ENCODE data around the gene NWD2. TPM values are rescaled to one million over a fixed set of nuclear protein-coding genes. Genes with fewer than 3 reads are reported as not detected.

The NWD2 gene
- total RNA-seq, 1 donor: not detected

DNA sequence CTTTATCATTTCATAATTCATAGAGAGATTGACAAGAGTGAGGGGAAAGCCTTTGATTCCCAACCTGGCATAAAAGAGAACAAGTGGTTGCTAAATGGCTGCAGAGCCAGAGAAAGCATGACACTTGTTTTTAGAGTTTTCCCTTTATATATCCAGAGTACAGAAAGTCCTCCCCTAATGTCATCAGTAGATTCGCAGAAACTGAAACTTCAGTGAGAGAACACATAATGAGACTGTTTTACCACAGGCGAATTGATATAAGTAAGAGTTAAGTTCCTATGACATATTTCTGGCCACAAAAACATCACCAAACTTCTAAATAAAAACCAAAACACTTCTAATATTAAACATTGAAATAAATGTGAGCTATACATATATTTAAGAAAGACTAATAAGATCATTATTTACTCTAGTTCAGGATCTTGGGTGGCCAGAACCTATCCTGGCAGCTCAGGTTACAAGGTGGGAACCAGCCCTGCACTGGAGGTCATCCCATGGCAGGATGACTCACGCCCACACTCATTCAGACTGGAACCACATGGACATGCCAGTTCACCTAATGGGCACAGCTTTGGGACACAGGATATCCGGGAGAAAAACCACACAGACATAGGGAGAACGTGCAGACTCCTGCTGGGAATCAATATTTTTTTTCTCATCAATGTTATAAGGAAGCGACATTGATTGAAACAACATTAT, 35.5 kb downstream of the NWD2 start:
- no peaks in the 10 kb centered on the region for H3K9me3 ChIP-seq (ENCODE audit: low read depth, low read length)
- H2AFZ ChIP-seq (ENCODE audit: low read length): no peak overlapping the region
- H3K36me3 ChIP-seq (ENCODE audit: insufficient read depth, low read length): no peaks in the 10 kb centered on the region
- DNase-seq (ENCODE audit: insufficient read length, low spot score, missing footprints): no peak
- no peaks in the 10 kb centered on the region for H3K79me2 ChIP-seq (ENCODE audit: insufficient read depth, low read length)
- H3K4me1 ChIP-seq (ENCODE audit: insufficient read depth, low read length): no peaks in the 10 kb centered on the region
- no peak overlapping the region for H3K4me2 ChIP-seq (ENCODE audit: insufficient read depth, low read length)
- no peak for TF ChIP-seq CTCF (IDR thresholded peaks at IDR 0.05; ENCODE audit: extremely low read depth, low read depth, low read length)
- H3K27me3 ChIP-seq (ENCODE audit: insufficient read depth, low read length): no peaks in the 10 kb centered on the region
- H3K4me3 ChIP-seq (ENCODE audit: insufficient read depth, low read length): no peak overlapping the region
- H4K20me1 ChIP-seq (ENCODE audit: insufficient read depth, low read length): no peaks in the 10 kb centered on the region
- no peak overlapping the region for H3K27ac ChIP-seq (ENCODE audit: low read depth, low read length)

DNA sequence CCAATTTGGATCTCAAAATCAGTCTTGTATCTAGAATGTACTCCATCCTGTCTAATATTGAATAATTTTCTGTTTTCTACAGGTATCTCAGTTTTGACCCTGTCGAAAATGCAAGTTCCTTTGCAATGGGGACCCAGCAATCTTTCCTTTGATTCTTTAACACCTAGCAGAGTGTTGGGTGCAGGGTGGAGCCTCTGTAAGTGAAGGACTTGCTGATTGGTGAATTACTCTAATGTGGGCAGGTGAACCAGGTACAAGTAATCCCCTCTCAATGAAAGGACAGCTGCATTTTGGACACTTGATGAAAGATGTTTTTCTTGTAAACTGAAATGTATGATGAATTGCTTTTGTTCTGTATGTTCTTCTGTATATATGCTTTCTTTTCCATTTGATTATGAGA, 54.9 kb downstream of the NWD2 start:
- Histone ChIP-seq H3K9me3 (ENCODE audit: low read depth, low read length) (peaks cover 2% of the 10 kb centered on the region), H3K79me2 (ENCODE audit: insufficient read depth, low read length) (no peaks in the 10 kb centered on the region), H4K20me1 (ENCODE audit: insufficient read depth, low read length) (no peaks in the 10 kb centered on the region), H3K4me1 (ENCODE audit: insufficient read depth, low read length) (no peaks in the 10 kb centered on the region), H3K27ac (ENCODE audit: low read depth, low read length) (no peak overlapping the region), H2AFZ (ENCODE audit: low read length) (no peak overlapping the region), H3K27me3 (ENCODE audit: insufficient read depth, low read length) (no peaks in the 10 kb centered on the region), H3K4me2 (ENCODE audit: insufficient read depth, low read length) (no peak overlapping the region), H3K4me3 (ENCODE audit: insufficient read depth, low read length) (no peak overlapping the region), H3K36me3 (ENCODE audit: insufficient read depth, low read length) (no peaks in the 10 kb centered on the region)
- TF ChIP-seq CTCF (IDR thresholded peaks at IDR 0.05; ENCODE audit: extremely low read depth, low read depth, low read length): no peak
- DNase-seq (ENCODE audit: insufficient read length, low spot score, missing footprints): no peak

DNA sequence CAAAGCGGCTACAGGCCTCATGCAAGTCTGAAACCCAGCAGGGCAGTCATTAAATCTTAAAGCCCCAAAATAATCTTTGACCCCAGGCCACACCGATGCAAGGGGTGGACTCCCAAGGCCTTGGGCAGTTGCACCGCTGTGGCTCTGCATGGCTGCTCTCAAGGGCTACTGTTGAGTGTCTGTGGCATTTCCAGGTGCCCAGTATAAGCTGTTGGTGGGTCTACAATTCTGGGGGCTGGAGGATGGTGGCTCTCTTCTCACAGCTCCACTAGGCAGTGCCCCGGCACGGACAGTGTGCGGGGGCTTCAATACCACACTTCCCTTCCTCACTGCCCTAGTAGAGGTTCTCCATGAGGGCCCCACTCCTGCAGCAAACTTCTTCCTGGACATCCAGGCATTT, 60.1 kb downstream of the NWD2 start:
- no peaks in the 10 kb centered on the region for H4K20me1 ChIP-seq (ENCODE audit: insufficient read depth, low read length)
- H3K9me3 ChIP-seq (ENCODE audit: low read depth, low read length): peaks cover 2% of the 10 kb centered on the region
- H3K27ac ChIP-seq (ENCODE audit: low read depth, low read length): no peak overlapping the region
- H2AFZ ChIP-seq (ENCODE audit: low read length): no peak overlapping the region
- no peaks in the 10 kb centered on the region for H3K27me3 ChIP-seq (ENCODE audit: insufficient read depth, low read length)
- TF ChIP-seq CTCF (IDR thresholded peaks at IDR 0.05; ENCODE audit: extremely low read depth, low read depth, low read length): no peak
- H3K36me3 ChIP-seq (ENCODE audit: insufficient read depth, low read length): no peaks in the 10 kb centered on the region
- H3K4me1 ChIP-seq (ENCODE audit: insufficient read depth, low read length): no peaks in the 10 kb centered on the region
- H3K4me3 ChIP-seq (ENCODE audit: insufficient read depth, low read length): no peak overlapping the region
- no peak for DNase-seq (ENCODE audit: insufficient read length, low spot score, missing footprints)
- no peaks in the 10 kb centered on the region for H3K79me2 ChIP-seq (ENCODE audit: insufficient read depth, low read length)
- no peak overlapping the region for H3K4me2 ChIP-seq (ENCODE audit: insufficient read depth, low read length)

DNA sequence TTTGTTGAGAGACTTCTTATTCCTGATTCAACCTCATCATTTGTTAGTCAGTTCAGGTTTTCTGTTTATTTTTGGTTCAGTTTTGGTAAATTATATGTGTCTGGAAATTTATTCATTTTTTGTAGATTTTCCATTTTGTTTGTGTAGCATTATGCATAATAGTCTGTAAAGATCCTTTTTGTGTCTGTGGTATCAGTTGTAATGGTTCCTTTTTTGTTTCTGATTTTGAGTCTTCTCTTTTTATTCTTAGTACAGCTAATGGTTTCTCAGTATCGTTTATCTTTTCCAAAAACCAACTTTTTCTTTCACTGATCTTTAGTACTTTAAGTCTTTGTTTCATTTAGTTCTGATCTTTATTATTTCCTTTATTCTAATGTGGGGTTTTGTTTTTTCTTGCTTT, 61.4 kb downstream of the NWD2 start:
- Histone ChIP-seq H3K27ac (ENCODE audit: low read depth, low read length) (no peak overlapping the region), H4K20me1 (ENCODE audit: insufficient read depth, low read length) (no peaks in the 10 kb centered on the region), H2AFZ (ENCODE audit: low read length) (no peak overlapping the region), H3K9me3 (ENCODE audit: low read depth, low read length) (peaks cover 2% of the 10 kb centered on the region), H3K27me3 (ENCODE audit: insufficient read depth, low read length) (no peaks in the 10 kb centered on the region), H3K4me2 (ENCODE audit: insufficient read depth, low read length) (no peak overlapping the region), H3K4me3 (ENCODE audit: insufficient read depth, low read length) (no peak overlapping the region), H3K4me1 (ENCODE audit: insufficient read depth, low read length) (no peaks in the 10 kb centered on the region), H3K79me2 (ENCODE audit: insufficient read depth, low read length) (no peaks in the 10 kb centered on the region), H3K36me3 (ENCODE audit: insufficient read depth, low read length) (no peaks in the 10 kb centered on the region)
- no peak for DNase-seq (ENCODE audit: insufficient read length, low spot score, missing footprints)
- no peak for TF ChIP-seq CTCF (IDR thresholded peaks at IDR 0.05; ENCODE audit: extremely low read depth, low read depth, low read length)

Data from osteoblast (primary cell).